Measurements from ENCODE around the gene COA8. TPM values are rescaled to one million over a fixed set of nuclear protein-coding genes. Genes with fewer than 3 reads are reported as not detected.

COA8 gene
- total RNA-seq, 1 donor from 2014 or later: 48.3 TPM

DNA sequence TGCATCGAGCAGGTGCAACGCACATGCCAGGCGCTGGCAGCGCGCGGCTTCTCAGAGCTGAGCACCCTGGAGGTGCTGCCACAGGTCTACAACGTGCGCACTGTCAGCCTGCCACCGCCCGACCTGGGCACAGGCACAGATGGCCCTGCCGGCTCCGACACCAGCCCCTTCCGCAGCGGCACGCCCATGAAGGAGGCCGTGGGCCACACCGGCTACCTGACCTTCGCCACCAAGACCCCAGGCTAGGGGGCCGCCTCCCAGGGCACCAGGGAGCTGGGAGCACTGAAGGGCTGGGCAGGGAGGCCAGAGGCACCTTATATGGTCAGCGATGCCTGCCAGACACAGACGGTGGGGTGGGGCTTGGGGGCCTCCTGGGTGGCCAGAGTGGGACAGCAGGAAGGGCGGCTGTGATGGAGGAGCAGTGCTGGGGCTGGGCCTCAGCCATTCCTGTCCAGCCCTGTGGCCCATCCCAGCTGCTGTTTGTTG is 28.1 kb upstream of the COA8 start:
- Histone ChIP-seq H3K4me3 (no peak overlapping the region), H3K4me1 (peaks cover 36% of the 10 kb centered on the region), H3K36me3 (peaks cover 23% of the 10 kb centered on the region), H3K27me3 (ENCODE audit: low read depth) (no peaks in the 10 kb centered on the region), H3K27ac (replicated peaks) (no peak overlapping the region), H3K9me3 (replicated peaks) (no peaks in the 10 kb centered on the region)
- DNase-seq: no peak
- TF ChIP-seq, protein P1, sequence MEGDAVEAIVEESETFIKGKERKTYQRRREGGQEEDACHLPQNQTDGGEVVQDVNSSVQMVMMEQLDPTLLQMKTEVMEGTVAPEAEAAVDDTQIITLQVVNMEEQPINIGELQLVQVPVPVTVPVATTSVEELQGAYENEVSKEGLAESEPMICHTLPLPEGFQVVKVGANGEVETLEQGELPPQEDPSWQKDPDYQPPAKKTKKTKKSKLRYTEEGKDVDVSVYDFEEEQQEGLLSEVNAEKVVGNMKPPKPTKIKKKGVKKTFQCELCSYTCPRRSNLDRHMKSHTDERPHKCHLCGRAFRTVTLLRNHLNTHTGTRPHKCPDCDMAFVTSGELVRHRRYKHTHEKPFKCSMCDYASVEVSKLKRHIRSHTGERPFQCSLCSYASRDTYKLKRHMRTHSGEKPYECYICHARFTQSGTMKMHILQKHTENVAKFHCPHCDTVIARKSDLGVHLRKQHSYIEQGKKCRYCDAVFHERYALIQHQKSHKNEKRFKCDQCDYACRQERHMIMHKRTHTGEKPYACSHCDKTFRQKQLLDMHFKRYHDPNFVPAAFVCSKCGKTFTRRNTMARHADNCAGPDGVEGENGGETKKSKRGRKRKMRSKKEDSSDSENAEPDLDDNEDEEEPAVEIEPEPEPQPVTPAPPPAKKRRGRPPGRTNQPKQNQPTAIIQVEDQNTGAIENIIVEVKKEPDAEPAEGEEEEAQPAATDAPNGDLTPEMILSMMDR (IDR thresholded peaks at IDR 0.05; ENCODE audit: borderline replicate concordance): no peak
- intact Hi-C loops (cut with micrococcal nuclease): no loop called here

DNA sequence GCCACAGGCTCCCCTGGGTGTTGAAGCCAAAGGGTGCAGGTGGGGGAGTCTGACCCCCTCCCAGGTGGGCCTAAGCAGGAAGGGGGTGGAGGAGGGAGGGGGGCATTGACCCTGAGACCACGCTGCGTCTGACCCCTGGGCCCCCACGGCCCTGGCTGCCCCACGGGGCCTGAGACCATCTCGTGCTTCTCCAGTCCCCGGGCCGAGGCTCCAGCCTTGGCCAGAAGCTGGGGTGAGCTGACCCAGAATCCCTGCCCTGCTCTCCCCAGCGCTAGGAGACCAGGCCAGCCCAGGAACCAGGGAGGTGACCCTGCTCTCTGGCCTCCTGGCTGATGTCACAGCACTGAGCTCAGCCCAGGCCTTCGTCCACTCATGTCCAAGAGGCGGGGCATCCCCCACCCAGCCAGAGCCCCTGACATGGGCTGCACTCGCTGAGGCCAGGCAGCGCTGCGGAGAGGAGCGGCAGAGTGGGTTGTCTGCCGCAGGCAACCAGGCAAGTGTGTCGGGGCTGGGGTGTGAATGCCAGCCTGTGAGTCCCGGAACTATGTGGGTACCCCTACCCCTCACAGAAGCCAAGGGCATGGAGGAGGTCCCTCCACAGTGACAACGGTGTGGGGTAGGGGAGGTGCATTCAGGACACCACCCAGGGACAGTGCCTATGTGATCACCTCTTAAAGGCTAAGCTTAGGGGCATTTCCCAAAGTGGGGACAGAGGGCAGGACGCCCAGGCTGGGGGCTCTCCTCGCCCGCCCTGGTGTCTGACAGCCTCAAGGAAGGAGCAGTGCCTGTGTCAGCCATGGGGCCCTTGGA is 27.5 kb upstream of the COA8 start:
- Histone ChIP-seq H3K9me3 (replicated peaks) (no peaks in the 10 kb centered on the region), H3K4me3 (no peak overlapping the region), H3K27ac (replicated peaks) (no peak overlapping the region), H3K4me1 (peaks cover 36% of the 10 kb centered on the region), H3K27me3 (ENCODE audit: low read depth) (no peaks in the 10 kb centered on the region), H3K36me3 (peaks cover 23% of the 10 kb centered on the region)
- no peak for DNase-seq
- intact Hi-C loops (cut with micrococcal nuclease): no loop called here
- TF ChIP-seq, protein P1 (IDR thresholded peaks at IDR 0.05; ENCODE audit: borderline replicate concordance): no peak

DNA sequence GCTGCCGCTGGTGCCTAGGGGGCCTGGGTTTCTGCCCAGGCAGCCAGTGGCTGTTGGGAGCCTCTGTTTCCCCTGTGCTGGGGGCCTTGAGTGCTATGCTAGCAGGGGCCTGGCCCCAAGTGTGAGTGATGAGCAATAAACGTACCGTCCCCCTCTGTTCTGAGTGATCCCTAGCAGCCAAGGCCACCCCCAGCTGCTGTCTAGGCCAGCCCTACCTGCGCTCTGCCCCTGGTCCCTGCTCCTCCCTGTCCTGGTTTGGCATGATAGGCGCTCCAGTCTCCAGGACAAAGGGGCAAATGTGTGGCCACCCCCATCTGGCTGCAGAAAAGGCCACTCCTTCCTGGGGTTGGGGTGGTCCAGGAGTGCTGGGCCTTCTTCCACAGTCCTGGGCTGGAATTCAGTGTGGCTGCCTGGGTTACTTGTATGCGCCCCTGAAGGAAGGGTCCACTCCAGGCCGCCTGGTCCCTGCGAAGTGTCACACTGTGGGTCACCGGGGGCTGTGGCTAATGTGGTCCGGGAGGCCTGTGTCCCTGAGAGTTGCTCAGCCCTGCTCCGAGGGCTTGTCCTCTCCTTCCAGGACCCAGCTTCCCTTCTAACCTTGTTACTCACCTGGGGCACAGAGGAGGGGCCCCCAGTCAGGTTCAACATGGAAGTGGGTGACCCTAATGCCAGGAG is 26.7 kb upstream of the COA8 start:
- Histone ChIP-seq H3K27me3 (ENCODE audit: low read depth) (no peaks in the 10 kb centered on the region), H3K9me3 (replicated peaks) (no peaks in the 10 kb centered on the region), H3K4me1 (peaks cover 36% of the 10 kb centered on the region), H3K4me3 (no peak overlapping the region), H3K27ac (replicated peaks) (no peak overlapping the region), H3K36me3 (peaks cover 23% of the 10 kb centered on the region)
- intact Hi-C loops (cut with micrococcal nuclease): no loop called here
- TF ChIP-seq, protein P1 (IDR thresholded peaks at IDR 0.05; ENCODE audit: borderline replicate concordance): no peak
- DNase-seq: no peak

DNA sequence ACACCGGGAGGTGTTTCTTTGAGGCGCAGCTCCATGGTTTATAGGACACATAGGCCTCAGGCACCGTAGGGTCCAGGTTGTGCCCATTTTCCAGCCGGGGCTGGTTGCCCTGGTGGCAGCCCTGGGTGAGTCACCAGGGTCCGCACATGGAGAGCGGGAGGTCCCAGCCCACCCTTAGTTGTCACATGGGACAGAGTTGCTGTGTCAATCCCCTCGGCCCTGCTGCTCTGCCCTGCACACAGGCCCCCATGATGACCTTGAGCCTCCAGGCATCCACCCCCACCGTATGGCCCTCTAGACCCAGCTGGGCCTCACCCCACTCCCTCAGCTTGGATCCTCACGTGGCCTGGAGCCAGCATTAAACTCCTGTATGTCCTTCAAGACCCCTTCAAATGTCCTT is 26.1 kb upstream of the COA8 start:
- Histone ChIP-seq H3K4me3 (no peak overlapping the region), H3K27ac (replicated peaks) (peak overlapping the region; percentile 84), H3K4me1 (peaks cover 39% of the 10 kb centered on the region), H3K27me3 (ENCODE audit: low read depth) (no peaks in the 10 kb centered on the region), H3K36me3 (peaks cover 23% of the 10 kb centered on the region), H3K9me3 (replicated peaks) (no peaks in the 10 kb centered on the region)
- TF ChIP-seq, protein P1 (IDR thresholded peaks at IDR 0.05; ENCODE audit: borderline replicate concordance): no peak
- no peak for DNase-seq
- intact Hi-C loops (cut with micrococcal nuclease): no loop called here

DNA sequence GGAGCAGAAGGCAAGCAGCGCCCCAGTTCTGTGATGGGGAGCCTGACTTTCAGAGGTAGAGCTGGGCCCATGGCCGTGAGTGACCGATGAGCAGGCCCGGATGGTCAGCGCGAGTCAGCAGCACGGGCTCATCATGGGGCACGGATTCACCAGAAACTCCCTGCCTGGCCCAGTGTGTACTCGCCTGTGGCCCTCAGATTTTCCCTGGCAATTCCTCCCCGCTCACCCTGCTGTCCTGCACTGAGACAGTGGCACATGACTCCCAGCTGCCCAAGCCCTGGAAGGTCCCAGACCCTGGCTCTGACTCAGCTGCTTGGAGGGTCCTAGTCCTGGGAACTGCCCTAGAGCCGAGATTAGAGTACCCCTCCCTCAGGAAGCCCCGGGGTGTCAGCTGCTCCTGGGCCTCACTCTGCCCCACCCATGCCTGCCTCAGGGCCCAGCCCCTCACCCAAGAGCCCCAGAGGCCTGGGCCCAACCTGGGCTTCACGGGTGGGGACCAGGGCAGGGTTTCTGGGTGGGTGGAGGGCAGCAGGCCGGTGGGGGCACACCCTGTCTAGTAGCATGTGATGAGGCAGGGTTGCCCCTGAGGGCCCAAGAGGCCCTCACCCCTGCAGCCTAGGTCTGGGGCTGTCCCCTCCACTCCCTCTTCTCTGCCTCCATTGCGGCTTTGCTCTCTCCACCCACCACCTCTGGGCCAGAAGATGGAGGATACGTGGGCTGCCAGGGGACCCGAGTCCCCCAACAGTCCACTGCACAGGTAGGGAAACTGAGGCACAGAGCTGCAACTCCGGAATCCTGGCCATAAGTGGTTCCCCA is 25.4 kb upstream of the COA8 start:
- peak overlapping the region; percentile 84 for H3K27ac ChIP-seq (replicated peaks)
- H3K4me3 ChIP-seq: no peak overlapping the region
- no peaks in the 10 kb centered on the region for H3K9me3 ChIP-seq (replicated peaks)
- TF ChIP-seq, protein P1 (IDR thresholded peaks at IDR 0.05; ENCODE audit: borderline replicate concordance): no peak
- H3K27me3 ChIP-seq (ENCODE audit: low read depth): no peaks in the 10 kb centered on the region
- H3K4me1 ChIP-seq: peaks cover 45% of the 10 kb centered on the region
- DNase-seq: no peak
- intact Hi-C loops (cut with micrococcal nuclease): no loop called here
- peaks cover 23% of the 10 kb centered on the region for H3K36me3 ChIP-seq

Data from left ventricle myocardium inferior (tissue), 1 donor.